HTERT RPE-1 (cell line): ENCODE data around the gene PLEKHA6.

ENCODE experiments used
- in situ Hi-C: fragments of 300-500 bp; cut with MboI; formaldehyde crosslinking; loops from 4 replicates; pipeline ENCODE4 v1.14.3; 2020; ENCODE audit warnings: low sequenced_read_pairs

PLEKHA6 gene

GRCh38 chr1:204357551-204358490 is 1.9 kb downstream of the PLEKHA6 start:
- in situ Hi-C loops, result loop anchor here (25.0 kb wide), 1 partner anchor 196 kb away; the partner anchor contains the start of genes ETNK2 and REN

GRCh38 chr1:204356997-204357396 is 2.7 kb downstream of the PLEKHA6 start:
- in situ Hi-C loops, result loop anchor here (25.0 kb wide), 1 partner anchor 195 kb away; the partner anchor contains the start of genes ETNK2 and REN

GRCh38 chr1:204355913-204356312 is 3.8 kb downstream of the PLEKHA6 start:
- in situ Hi-C loops, result loop anchor here (25.0 kb wide), 1 partner anchor 194 kb away; the partner anchor contains the start of genes ETNK2 and REN

GRCh38 chr1:204354579-204354978 is 5.2 kb downstream of the PLEKHA6 start:
- in situ Hi-C loops, result loop anchor here (25.0 kb wide), 1 partner anchor 192 kb away; the partner anchor contains the start of genes ETNK2 and REN

- in situ Hi-C loops, result loop anchor here (25.0 kb wide), 1 partner anchor 191 kb away; the partner anchor contains the start of genes ETNK2 and REN
These were observed 6.4 kb downstream of the PLEKHA6 start for GRCh38 chr1:204353213-204353910.

- in situ Hi-C loops, result loop anchor here (25.0 kb wide), 1 partner anchor 189 kb away; the partner anchor contains the start of genes ETNK2 and REN
These were observed 8.7 kb downstream of the PLEKHA6 start for GRCh38 chr1:204350857-204351573.

- in situ Hi-C loops, result loop anchor here (25.0 kb wide), 1 partner anchor 188 kb away; the partner anchor contains the start of genes ETNK2 and REN
These were observed 9.4 kb downstream of the PLEKHA6 start for GRCh38 chr1:204350312-204350711.

- in situ Hi-C loops, result loop anchor here (25.0 kb wide), 1 partner anchor 187 kb away; the partner anchor contains the start of genes ETNK2 and REN
These were observed 10.1 kb downstream of the PLEKHA6 start for GRCh38 chr1:204349602-204350001.

GRCh38 chr1:204348722-204349121 is 11.0 kb downstream of the PLEKHA6 start:
- in situ Hi-C loops, result no loop called here

- in situ Hi-C loops, result no loop called here
These were observed 11.5 kb downstream of the PLEKHA6 start for GRCh38 chr1:204348242-204348641.

GRCh38 chr1:204345941-204346645 is 13.6 kb downstream of the PLEKHA6 start:
- in situ Hi-C loops, result no loop called here

- in situ Hi-C loops, result no loop called here
These were observed 14.3 kb downstream of the PLEKHA6 start for GRCh38 chr1:204345438-204345841.

GRCh38 chr1:204344665-204345355 is 14.9 kb downstream of the PLEKHA6 start:
- in situ Hi-C loops, result no loop called here

GRCh38 chr1:204343802-204344201 is 15.9 kb downstream of the PLEKHA6 start:
- in situ Hi-C loops, result no loop called here

- in situ Hi-C loops, result no loop called here
These were observed 16.5 kb downstream of the PLEKHA6 start for GRCh38 chr1:204343247-204343646.

GRCh38 chr1:204342310-204342709 is 17.4 kb downstream of the PLEKHA6 start:
- in situ Hi-C loops, result no loop called here

GRCh38 chr1:204341380-204341779 is 18.3 kb downstream of the PLEKHA6 start:
- in situ Hi-C loops, result no loop called here

- in situ Hi-C loops, result no loop called here
These were observed 19.4 kb downstream of the PLEKHA6 start for GRCh38 chr1:204340081-204340889.
